HepG2 (cell line): ENCODE data around the gene TBXAS1. TPM values are rescaled to one million over a fixed set of nuclear protein-coding genes. Genes with fewer than 3 reads are reported as not detected.

Experiments used
- ATAD3A ChIP-seq: sonication (generic); formaldehyde crosslinking; IDR thresholded peaks from 2 replicates; pipeline ENCODE4 v1.4.0; 2020; ENCODE audit warnings: missing genetic modification reagents
- BORCS8-MEF2B ChIP-seq: sonication (generic); formaldehyde crosslinking; IDR thresholded peaks from 2 replicates; pipeline ENCODE4 v1.8.0; 2022; ENCODE audit warnings: mild to moderate bottlenecking, missing genetic modification reagents
- ETV5 ChIP-seq: IDR thresholded peaks from 2 replicates; pipeline ENCODE4 v1.6.1; 2018; ENCODE audit warnings: missing biosample characterization, missing genetic modification reagents, inconsistent platforms, borderline replicate concordance
- KLF6 ChIP-seq: IDR thresholded peaks from 2 replicates; pipeline ENCODE4 v1.8.0; 2016; ENCODE audit warnings: missing biosample characterization, missing genetic modification reagents
- NAIF1 ChIP-seq: sonication (generic); formaldehyde crosslinking; IDR thresholded peaks from 2 replicates; pipeline ENCODE4 v1.5.0; 2020; ENCODE audit warnings: mild to moderate bottlenecking, missing genetic modification reagents, borderline replicate concordance
- NKX3-1 ChIP-seq: sonication (generic); formaldehyde crosslinking; IDR thresholded peaks from 2 replicates; pipeline ENCODE4 v1.5.0; 2020; ENCODE audit warnings: missing genetic modification reagents
- SSRP1 ChIP-seq: IDR thresholded peaks from 2 replicates; pipeline ENCODE4 v1.6.1; 2016; ENCODE audit warnings: control low read depth
- ZNF17 ChIP-seq: sonication (generic); formaldehyde crosslinking; IDR thresholded peaks from 2 replicates; pipeline ENCODE4 v1.5.0; 2020; ENCODE audit warnings: mild to moderate bottlenecking, missing genetic modification reagents
- ZNF18 ChIP-seq: sonication (generic); formaldehyde crosslinking; IDR thresholded peaks from 2 replicates; pipeline ENCODE4 v1.8.0; 2022; ENCODE audit warnings: mild to moderate bottlenecking, missing genetic modification reagents; ENCODE audit not compliant: insufficient replicate concordance
- ZNF318 ChIP-seq: sonication (generic); formaldehyde crosslinking; IDR thresholded peaks from 2 replicates; pipeline ENCODE4 v1.4.0; 2020; ENCODE audit warnings: mild to moderate bottlenecking, missing genetic modification reagents
- ZNF383 ChIP-seq: sonication (generic); formaldehyde crosslinking; IDR thresholded peaks from 2 replicates; pipeline ENCODE4 v1.4.0; 2020; ENCODE audit warnings: missing genetic modification reagents, mild to moderate bottlenecking, borderline replicate concordance
- ZNF780A ChIP-seq: sonication (generic); formaldehyde crosslinking; IDR thresholded peaks from 2 replicates; pipeline ENCODE4 v1.8.0; 2022; ENCODE audit warnings: mild to moderate bottlenecking, missing genetic modification reagents, moderate library complexity
- ZSCAN9 ChIP-seq: IDR thresholded peaks from 2 replicates; pipeline ENCODE4 v1.6.1; 2016; ENCODE audit warnings: borderline replicate concordance
- polyA plus RNA-seq, 8 experiments: library from polyadenylated mRNA; depleted of rRNA in 3 of 8; stranded (reverse) in 7 of 8; unstranded in 1 of 8; fragments of >200 nt; fragmentation: Illumina TruSeq in 4 of 8; extraction: Trizol in 4 of 8; gene quantifications; 2 replicates each; pipeline versions ENCODE4 v1.2.1 to v1.2.3, GENCODE V29; 2011 to 2016; ENCODE audit warnings: low read depth in 4 of 8, missing spikeins in 1 of 8, mixed read lengths in 1 of 8; ENCODE audit not compliant: insufficient read depth in 1 of 8
- total RNA-seq, 5 experiments: library from RNA; depleted of rRNA; stranded (reverse); fragments of >200 nt; fragmentation: Illumina TruSeq; extraction: Trizol; gene quantifications; 2 replicates each; pipeline ENCODE4 v1.2.3, GENCODE V29; 2016; ENCODE audit warnings: low read depth in 1 of 5
- TF ChIP-seq, protein P1 (sequence below): sonication (generic); formaldehyde crosslinking; IDR thresholded peaks from 2 replicates; pipeline ENCODE4 v1.4.0; 2020; ENCODE audit warnings: missing genetic modification reagents, borderline replicate concordance

TBXAS1 gene
- total and polyA plus RNA-seq, 2 of the 13 experiments (the other 11 are each of a cell fraction or from before 2014, with no cell fraction given), result 4.0 to 4.9 TPM

DNA sequence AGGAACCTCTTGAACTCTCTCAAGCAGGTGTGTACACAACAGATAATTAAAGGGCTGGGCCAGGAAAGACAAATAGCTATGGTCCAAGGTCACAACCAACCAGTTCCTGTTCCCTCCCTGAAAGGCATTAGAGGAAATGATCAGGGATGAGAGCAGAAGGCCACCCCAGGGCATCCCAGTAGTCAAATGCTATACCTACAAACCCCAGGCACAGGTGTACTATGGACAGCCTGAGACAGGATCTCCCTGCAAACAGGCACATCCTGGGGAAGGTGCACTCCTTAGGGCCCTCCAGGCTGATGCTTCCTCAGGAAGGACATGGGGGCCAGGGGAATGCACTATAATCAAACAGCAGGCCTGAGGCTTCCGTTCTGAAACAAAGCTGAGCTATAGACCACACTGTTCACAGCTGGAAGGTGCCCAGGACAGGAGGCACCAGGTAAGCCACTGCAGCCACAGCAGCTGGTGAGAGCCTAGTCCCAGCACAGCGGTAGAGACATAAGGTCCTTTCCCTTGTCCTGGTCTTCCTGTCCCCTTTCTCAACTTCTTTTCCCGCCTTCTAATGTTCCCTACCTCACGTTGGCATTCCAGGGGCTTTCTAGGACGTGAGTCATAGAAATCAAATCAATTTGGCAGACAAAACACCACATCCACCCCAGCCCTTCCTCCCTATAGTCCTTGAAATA, 220.4 kb downstream of the TBXAS1 start (continued):
- TF ChIP-seq NAIF1 (CRISPR knock-in tag) (peak; percentile 90), ZNF17 (CRISPR knock-in tag) (0 out of 2 replicates have a peak, but pooled peaks have one; percentile 26), ZNF780A (CRISPR knock-in tag) (no peak), ZNF18 (CRISPR knock-in tag) (peak; percentile 73), SSRP1 (CRISPR knock-in tag) (peak; percentile 58; the same call in 1 of the 2 replicates), KLF6 (CRISPR knock-in tag) (peak; percentile 45; the same call in 1 of the 2 replicates), ZNF318 (CRISPR knock-in tag) (peak; percentile 15; the same call in 1 of the 2 replicates), ZNF383 (no peak), ATAD3A (CRISPR knock-in tag) (no peak), ETV5 (CRISPR knock-in tag) (peak; percentile 97), BORCS8-MEF2B (peak; percentile 72; the same call in 1 of the 2 replicates), ZSCAN9 (peak; percentile 80; the same call in 1 of the 2 replicates), NKX3-1 (peak; percentile 42; the same call in 1 of the 2 replicates)
- TF ChIP-seq, protein P1, sequence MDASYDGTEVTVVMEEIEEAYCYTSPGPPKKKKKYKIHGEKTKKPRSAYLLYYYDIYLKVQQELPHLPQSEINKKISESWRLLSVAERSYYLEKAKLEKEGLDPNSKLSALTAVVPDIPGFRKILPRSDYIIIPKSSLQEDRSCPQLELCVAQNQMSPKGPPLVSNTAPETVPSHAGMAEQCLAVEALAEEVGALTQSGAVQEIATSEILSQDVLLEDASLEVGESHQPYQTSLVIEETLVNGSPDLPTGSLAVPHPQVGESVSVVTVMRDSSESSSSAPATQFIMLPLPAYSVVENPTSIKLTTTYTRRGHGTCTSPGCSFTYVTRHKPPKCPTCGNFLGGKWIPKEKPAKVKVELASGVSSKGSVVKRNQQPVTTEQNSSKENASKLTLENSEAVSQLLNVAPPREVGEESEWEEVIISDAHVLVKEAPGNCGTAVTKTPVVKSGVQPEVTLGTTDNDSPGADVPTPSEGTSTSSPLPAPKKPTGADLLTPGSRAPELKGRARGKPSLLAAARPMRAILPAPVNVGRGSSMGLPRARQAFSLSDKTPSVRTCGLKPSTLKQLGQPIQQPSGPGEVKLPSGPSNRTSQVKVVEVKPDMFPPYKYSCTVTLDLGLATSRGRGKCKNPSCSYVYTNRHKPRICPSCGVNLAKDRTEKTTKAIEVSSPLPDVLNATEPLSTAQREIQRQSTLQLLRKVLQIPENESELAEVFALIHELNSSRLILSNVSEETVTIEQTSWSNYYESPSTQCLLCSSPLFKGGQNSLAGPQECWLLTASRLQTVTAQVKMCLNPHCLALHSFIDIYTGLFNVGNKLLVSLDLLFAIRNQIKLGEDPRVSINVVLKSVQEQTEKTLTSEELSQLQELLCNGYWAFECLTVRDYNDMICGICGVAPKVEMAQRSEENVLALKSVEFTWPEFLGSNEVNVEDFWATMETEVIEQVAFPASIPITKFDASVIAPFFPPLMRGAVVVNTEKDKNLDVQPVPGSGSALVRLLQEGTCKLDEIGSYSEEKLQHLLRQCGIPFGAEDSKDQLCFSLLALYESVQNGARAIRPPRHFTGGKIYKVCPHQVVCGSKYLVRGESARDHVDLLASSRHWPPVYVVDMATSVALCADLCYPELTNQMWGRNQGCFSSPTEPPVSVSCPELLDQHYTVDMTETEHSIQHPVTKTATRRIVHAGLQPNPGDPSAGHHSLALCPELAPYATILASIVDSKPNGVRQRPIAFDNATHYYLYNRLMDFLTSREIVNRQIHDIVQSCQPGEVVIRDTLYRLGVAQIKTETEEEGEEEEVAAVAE (CRISPR knock-in tag), result 0 out of 2 replicates have a peak, but pooled peaks have one; percentile 40
